K562 (cell line): ENCODE data around the gene SLC35B1. TPM values are rescaled to one million over a fixed set of nuclear protein-coding genes. Genes with fewer than 3 reads are reported as not detected.

Experiments
- BHLHE40 ChIP-seq: IDR thresholded peaks from 2 replicates; pipeline ENCODE4 v1.6.1; 2011; ENCODE audit warnings: low read length, improper control_type of control experiment
- BRCA1 ChIP-seq, 2 experiments: fragments of 450-650 bp in 1 of 2; sonication (generic) in 1 of 2; formaldehyde crosslinking in 1 of 2; IDR thresholded peaks; 2 replicates each; pipeline versions ENCODE4 v1.5.0 to v1.6.1; 2017 to 2020; ENCODE audit warnings: mild to moderate bottlenecking in 1 of 2, missing genetic modification reagents in 1 of 2
- CEBPG ChIP-seq, 3 experiments: fragments of 200-800 bp in 1 of 3; sonication (Bioruptor generic) in 1 of 3; sonication (generic) in 1 of 3; formaldehyde crosslinking in 1 of 3; IDR thresholded peaks in 2 of 3; conservative IDR thresholded peaks in 1 of 3; 2 replicates each; pipeline versions ENCODE4 v1.6.1 to v1.8.0; 2016 to 2022; ENCODE audit warnings: missing compliant biosample characterization in 2 of 3, missing genetic modification characterization in 2 of 3, mild to moderate bottlenecking in 1 of 3, missing genetic modification reagents in 1 of 3
- ELF1 ChIP-seq: fragments of 200-800 bp; sonication (Bioruptor generic); IDR thresholded peaks from 2 replicates; pipeline ENCODE4 v1.6.1; 2016; ENCODE audit warnings: missing genetic modification characterization, missing compliant biosample characterization
- FIP1L1 ChIP-seq: fragments of 200-400 bp; formaldehyde crosslinking; IDR thresholded peaks from 2 replicates; pipeline ENCODE4 v1.6.1; 2018; ENCODE audit warnings: mild to moderate bottlenecking, low read depth, low read length; ENCODE audit not compliant: poor library complexity, severe bottlenecking
- PPARD ChIP-seq: fragments of 250-450 bp; sonication (Bioruptor Pico); IDR thresholded peaks from 2 replicates; pipeline ENCODE4 v1.8.0; 2022; ENCODE audit warnings: inconsistent platforms, mild to moderate bottlenecking, moderate library complexity
- RBM14 ChIP-seq: fragments of 200-400 bp; formaldehyde crosslinking; IDR thresholded peaks from 2 replicates; pipeline ENCODE4 v1.6.1; 2018; ENCODE audit warnings: low read depth, mild to moderate bottlenecking, low read length, moderate library complexity, borderline replicate concordance; ENCODE audit not compliant: insufficient read depth
- SRF ChIP-seq, 2 experiments: fragments of 250-450, 450-650 bp in 1 of 2; sonication (Bioruptor Pico) in 1 of 2; sonication (generic) in 1 of 2; formaldehyde crosslinking; IDR thresholded peaks; 2 replicates each; pipeline versions ENCODE4 v1.5.0 to v1.5.1; 2020 to 2022; ENCODE audit warnings: mild to moderate bottlenecking in 1 of 2, missing genetic modification reagents in 1 of 2
- SRSF9 ChIP-seq: fragments of 200-400 bp; formaldehyde crosslinking; IDR thresholded peaks from 2 replicates; pipeline ENCODE4 v1.6.1; 2017; ENCODE audit warnings: low read depth, low read length, borderline replicate concordance
- STAT6 ChIP-seq: sonication (generic); formaldehyde crosslinking; IDR thresholded peaks from 2 replicates; pipeline ENCODE4 v1.8.1; 2023; ENCODE audit warnings: mild to moderate bottlenecking, missing genetic modification reagents
- TFAM ChIP-seq: fragments of 250-450 bp; sonication (Bioruptor Pico); conservative IDR thresholded peaks from 2 replicates; pipeline ENCODE4 v1.5.0; 2021; ENCODE audit warnings: mild to moderate bottlenecking, moderate library complexity
- XRCC3 ChIP-seq: fragments of 450-650 bp; IDR thresholded peaks from 2 replicates; pipeline ENCODE4 v1.6.1; 2017; ENCODE audit warnings: mild to moderate bottlenecking, moderate library complexity
- ZFX ChIP-seq: sonication (generic); formaldehyde crosslinking; IDR thresholded peaks from 2 replicates; pipeline ENCODE4 v1.8.0; 2022; ENCODE audit warnings: mild to moderate bottlenecking, missing genetic modification reagents, moderate library complexity
- ZNF217 ChIP-seq: sonication (generic); formaldehyde crosslinking; IDR thresholded peaks from 2 replicates; pipeline ENCODE4 v1.8.0; 2022; ENCODE audit warnings: mild to moderate bottlenecking, missing genetic modification reagents
- ZNF583 ChIP-seq: fragments of 250-450 bp; sonication (Bioruptor Pico); IDR thresholded peaks from 2 replicates; pipeline ENCODE4 v1.4.0; 2020
- ZNF609 ChIP-seq: sonication (generic); formaldehyde crosslinking; IDR thresholded peaks from 2 replicates; pipeline ENCODE4 v1.8.1; 2023; ENCODE audit warnings: missing genetic modification reagents, mild to moderate bottlenecking, borderline replicate concordance
- ZNF717 ChIP-seq: fragments of 250-450 bp; sonication (Bioruptor Pico); IDR thresholded peaks from 2 replicates; pipeline ENCODE4 v1.5.0; 2021
- polyA plus RNA-seq, 8 experiments: library from polyadenylated mRNA; depleted of rRNA in 4 of 8; stranded (reverse) in 5 of 8; unstranded in 3 of 8; fragments of >200 nt; fragmentation: Nextera tagmentation in 2 of 8; fragmentation: Illumina TruSeq in 1 of 8; extraction: Ambion mirVana in 2 of 8; extraction: Trizol in 1 of 8; gene quantifications; 2 replicates each; pipeline versions ENCODE4 v1.2.1 to v1.2.3, GENCODE V29; 2011 to 2014; ENCODE audit warnings: inconsistent platforms in 1 of 8, missing spikeins in 1 of 8
- total RNA-seq, 7 experiments: library from RNA; depleted of rRNA in 6 of 7; stranded (reverse); fragments of >200 nt in 6 of 7; fragmentation: Illumina TruSeq in 2 of 7; extraction: Trizol in 2 of 7; gene quantifications; 2 replicates each; pipeline versions ENCODE4 v1.2.1 to v1.2.3, GENCODE V29; 2011 to 2021; ENCODE audit warnings: low replicate concordance in 1 of 7
- TF ChIP-seq, protein P1 (sequence below): sonication (generic); formaldehyde crosslinking; IDR thresholded peaks from 2 replicates; pipeline ENCODE4 v1.8.0; 2022; ENCODE audit warnings: missing genetic modification reagents, mild to moderate bottlenecking, borderline replicate concordance

Gene SLC35B1
- total and polyA plus RNA-seq, 9 of the 15 experiments (the other 6 are each of a cell fraction or from before 2014, with no cell fraction given) = 51.4 to 87.9 (median 66.3) TPM

DNA sequence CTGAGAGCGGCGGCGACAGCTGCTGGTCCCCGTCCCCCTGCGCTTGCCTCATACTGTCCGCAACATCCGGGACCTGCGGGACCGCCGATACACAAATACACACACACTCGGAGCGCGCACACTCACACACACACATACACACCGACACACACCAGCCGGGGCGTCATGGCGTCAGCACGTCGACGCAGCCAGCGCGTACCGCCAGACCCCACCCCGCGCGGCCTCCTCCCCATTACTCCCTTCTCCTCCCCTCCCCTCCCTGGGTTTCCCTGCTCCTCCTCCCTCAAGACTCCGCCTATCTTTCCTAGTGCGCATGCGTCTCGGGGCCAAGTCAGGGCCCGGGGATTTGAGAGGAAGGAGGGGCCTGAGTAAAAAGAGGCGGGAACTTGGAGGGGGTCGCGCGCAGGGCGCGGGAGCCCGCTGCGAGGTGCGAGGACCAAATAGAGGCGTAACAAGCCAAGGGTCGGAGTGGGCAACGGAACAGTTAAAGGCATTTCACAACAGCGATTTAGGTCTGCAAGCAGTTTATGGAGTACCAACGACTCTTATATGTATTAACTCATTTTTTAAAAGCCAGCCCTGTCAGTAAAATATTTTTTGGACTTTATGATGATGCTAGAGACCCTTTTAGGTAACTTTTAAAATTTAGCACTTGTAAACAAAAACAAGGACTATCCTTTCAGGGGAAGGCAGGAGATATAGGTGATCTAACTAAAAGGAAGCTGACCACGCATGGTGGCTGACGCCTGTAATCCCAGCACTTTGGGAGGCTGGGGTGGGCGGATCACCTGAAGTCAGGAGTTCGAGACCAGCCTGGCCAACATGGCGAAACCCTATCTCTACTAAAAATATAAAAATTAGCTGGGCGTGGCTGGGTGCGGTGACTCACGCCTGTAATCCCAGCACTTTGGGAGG, 29.6 kb downstream of the SLC35B1 start, which contains the start of gene SPOP (continued):
- TF ChIP-seq SRSF9 = no peak
- TF ChIP-seq BRCA1 (IDR thresholded peaks at IDR 0.05) = no peak
- no peak for TF ChIP-seq BRCA1 (CRISPR knock-in tag; IDR thresholded peaks at IDR 0.05)
- peak; percentile 57; the same call in 1 of the 2 replicates for TF ChIP-seq ZFX (CRISPR knock-in tag)
- peak; percentile 15; the same call in 1 of the 2 replicates for TF ChIP-seq BHLHE40
- TF ChIP-seq TFAM (CRISPR knock-in tag) = no peak
- TF ChIP-seq, protein P1, sequence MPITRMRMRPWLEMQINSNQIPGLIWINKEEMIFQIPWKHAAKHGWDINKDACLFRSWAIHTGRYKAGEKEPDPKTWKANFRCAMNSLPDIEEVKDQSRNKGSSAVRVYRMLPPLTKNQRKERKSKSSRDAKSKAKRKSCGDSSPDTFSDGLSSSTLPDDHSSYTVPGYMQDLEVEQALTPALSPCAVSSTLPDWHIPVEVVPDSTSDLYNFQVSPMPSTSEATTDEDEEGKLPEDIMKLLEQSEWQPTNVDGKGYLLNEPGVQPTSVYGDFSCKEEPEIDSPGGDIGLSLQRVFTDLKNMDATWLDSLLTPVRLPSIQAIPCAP (CRISPR knock-in tag) = no peak
- no peak for TF ChIP-seq ZNF717
- no peak for TF ChIP-seq STAT6
- no peak for TF ChIP-seq ZNF583 (CRISPR knock-in tag)
- TF ChIP-seq ZNF609 (CRISPR knock-in tag) = no peak
- peak in 1 of 2 experiments; percentile 35; a peak in 1 of 4 replicates for TF ChIP-seq SRF (CRISPR knock-in tag; IDR thresholded peaks at IDR 0.05)
- no peak for TF ChIP-seq RBM14
- no peak for TF ChIP-seq ZNF217
- peak; percentile 72 for TF ChIP-seq ELF1 (tag)
- peak; percentile 85 for TF ChIP-seq CEBPG (CRISPR knock-in tag; IDR thresholded peaks at IDR 0.05)
- TF ChIP-seq CEBPG (tag; conservative IDR thresholded peaks at IDR 0.05 in 1 of 2, IDR thresholded peaks at IDR 0.05 in 1 of 2) = peak in 1 of 2 experiments; percentile 77
- TF ChIP-seq XRCC3 = no peak
- no peak for TF ChIP-seq PPARD (CRISPR knock-in tag)
- no peak for TF ChIP-seq FIP1L1
